NCI-H1048 (cell line): ENCODE results near the gene WNT7B.

Experiments used
- DNase-seq: peaks from one replicate; lab custom pipeline; 2025; lab: John Stamatoyannopoulos, UW

WNT7B gene

GRCh38 chr22:45887202-45888131, 89.5 kb downstream of the WNT7B start:
- no peak for DNase-seq

- DNase-seq, result no peak
Observed at GRCh38 chr22:45886540-45886939, 90.4 kb downstream of the WNT7B start.

GRCh38 chr22:45885941-45886395, 91.0 kb downstream of the WNT7B start:
- DNase-seq, result no peak

- no peak for DNase-seq
Observed at GRCh38 chr22:45885171-45885840, 91.7 kb downstream of the WNT7B start.

- no peak for DNase-seq
Observed at GRCh38 chr22:45884201-45885062, 92.5 kb downstream of the WNT7B start.

GRCh38 chr22:45883811-45884170, 93.2 kb downstream of the WNT7B start:
- DNase-seq, result no peak

GRCh38 chr22:45882881-45883810, 93.8 kb downstream of the WNT7B start:
- DNase-seq, result no peak

GRCh38 chr22:45881524-45881875, 95.5 kb downstream of the WNT7B start:
- DNase-seq, result no peak

- no peak for DNase-seq
Observed at GRCh38 chr22:45880716-45881523, 96.0 kb downstream of the WNT7B start.

- DNase-seq, result no peak
Observed at GRCh38 chr22:45880091-45880715, 96.8 kb downstream of the WNT7B start.

GRCh38 chr22:45879552-45879949, 97.4 kb downstream of the WNT7B start:
- no peak for DNase-seq

- no peak for DNase-seq
Observed at GRCh38 chr22:45878901-45879551, 97.9 kb downstream of the WNT7B start.

- DNase-seq, result no peak
Observed at GRCh38 chr22:45878051-45878781, 98.7 kb downstream of the WNT7B start.

GRCh38 chr22:45877651-45878050, 99.3 kb downstream of the WNT7B start:
- no peak for DNase-seq

- DNase-seq, result no peak
Observed at GRCh38 chr22:45877036-45877380, 100.0 kb downstream of the WNT7B start.

GRCh38 chr22:45876136-45877035, 100.6 kb downstream of the WNT7B start:
- no peak for DNase-seq

- no peak for DNase-seq
Observed at GRCh38 chr22:45872659-45873263, 104.2 kb downstream of the WNT7B start.
